Stimulated activated CD4-positive, alpha-beta T cell treated with anti-CD3 and anti-CD28 coated beads, Interleukin-12 subunit alpha, Interleukin-12 subunit beta, amount 100 ng/mL, for 24 hours (primary cell): Measurements from ENCODE around the gene NOX5.

ENCODE experiments used
- DNase-seq, 2 experiments: peaks; one replicate each; pipeline ENCODE4 v3.0.0-alpha.2; 2020; ENCODE audit warnings: low read depth in 2 of 2

Gene NOX5

DNA sequence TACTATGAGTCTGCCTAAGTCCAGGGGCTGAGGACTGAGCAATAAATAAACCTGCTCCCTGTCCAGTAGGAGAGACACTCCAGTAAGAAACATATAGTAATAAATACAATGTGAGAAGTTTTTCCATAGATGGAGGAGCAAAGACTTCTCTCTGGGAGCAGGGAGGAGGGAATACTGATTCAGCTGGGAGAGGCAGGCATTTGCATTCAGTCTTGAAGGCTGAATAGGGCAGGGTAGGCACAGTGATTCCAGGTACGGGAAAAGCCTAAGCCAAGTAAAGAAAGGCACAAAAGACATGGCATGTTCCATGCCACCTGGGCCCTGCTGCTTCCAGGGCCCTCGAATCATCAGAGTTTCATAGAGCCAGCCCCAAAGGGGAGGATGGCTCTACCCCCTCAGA lies 86.3 kb downstream of the NOX5 start:
- no peak for DNase-seq

DNA sequence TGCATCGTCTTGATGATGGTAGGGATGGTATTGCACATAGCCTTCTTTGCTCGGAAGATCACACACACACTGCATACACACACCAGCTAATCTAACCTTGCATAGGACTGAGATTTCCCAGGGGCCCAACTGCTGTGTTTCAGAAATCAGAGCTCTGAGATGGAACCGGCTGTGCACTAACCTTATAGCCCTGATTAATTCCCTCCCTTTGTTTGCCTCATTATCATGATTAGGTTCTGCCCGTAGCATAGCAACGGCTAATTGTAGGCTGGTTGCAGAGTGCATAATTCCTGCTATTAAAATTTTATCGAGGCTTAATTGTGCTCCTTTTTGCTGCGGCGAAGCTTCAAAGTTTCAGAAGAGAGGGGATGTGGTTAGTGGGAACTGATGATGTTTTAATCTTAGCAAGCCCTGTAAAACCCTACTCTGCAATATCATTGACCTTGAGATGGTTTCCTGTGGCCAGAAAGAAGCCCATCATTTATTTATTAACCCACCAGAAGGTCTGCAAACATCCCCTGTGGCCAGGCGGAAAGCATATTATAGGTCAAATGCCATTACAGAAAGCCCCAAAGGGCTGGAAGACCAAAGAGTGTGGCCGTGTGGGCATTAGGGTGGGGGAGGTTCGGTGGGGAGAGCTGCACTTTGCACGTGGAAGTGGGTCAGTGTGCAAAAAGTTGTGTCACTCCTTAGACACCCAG lies 89.7 kb downstream of the NOX5 start:
- DNase-seq = no peak

DNA sequence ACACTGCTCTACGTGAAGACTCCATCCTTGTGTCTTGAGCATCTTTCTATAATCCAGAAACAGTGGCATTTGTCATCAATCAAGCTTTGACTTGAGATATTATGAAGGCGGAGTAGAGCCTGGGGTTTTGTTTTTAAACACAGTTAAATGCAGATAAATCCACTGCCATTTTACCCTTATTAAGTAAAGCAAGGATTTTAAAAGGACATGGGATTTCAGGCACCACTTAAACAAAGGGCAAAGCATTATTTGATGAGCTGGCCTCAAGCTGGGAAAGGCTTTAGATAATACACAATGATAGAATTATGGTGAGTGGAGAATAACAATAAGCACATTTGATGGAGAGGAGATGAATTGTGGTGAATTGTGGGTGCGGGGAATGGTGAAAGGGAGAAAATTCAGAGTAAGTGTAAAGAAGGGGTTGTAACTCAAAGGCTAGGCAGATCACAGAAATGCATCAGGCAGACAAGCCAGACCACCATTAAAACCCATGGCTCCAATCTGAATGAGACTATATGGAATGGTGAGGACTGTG lies 91.0 kb downstream of the NOX5 start:
- DNase-seq = no peak

DNA sequence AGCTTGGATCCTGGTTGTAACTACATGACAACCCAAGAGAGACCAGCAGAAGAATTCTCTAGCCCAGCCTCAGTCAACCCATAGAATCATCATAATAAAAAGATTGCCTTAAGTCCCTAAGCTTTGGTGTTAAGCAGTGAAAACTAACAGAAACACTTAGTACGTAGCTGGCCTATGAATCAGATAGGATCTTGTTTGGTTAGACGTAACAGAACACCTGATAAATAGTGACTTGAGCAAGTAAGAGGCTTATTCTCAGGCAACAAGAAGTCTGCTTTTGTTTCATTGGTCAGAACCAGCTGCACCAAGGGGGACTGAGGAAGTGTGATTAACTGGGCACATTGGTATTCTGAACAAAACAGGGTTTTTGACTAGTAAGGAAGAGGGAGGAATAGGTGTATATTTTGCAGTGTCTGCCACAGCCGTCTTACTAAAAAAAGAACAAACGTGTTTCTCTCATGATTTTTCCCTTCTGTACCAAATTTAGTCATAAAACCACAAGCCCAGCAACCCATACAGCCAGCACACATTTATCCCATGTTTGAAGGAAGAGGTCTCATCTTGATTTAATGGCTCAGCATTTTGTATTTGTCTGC lies 92.6 kb downstream of the NOX5 start:
- no peak for DNase-seq
